Ishikawa (cell line): ENCODE measurements around the gene TNFRSF4.

Source experiments
- MAX ChIP-seq: IDR thresholded peaks from 2 replicates; pipeline ENCODE4 v1.6.1; 2012
- REST ChIP-seq: IDR thresholded peaks from 2 replicates; pipeline ENCODE4 v1.6.1; 2012; ENCODE audit warnings: low read depth, mild to moderate bottlenecking
- USF1 ChIP-seq: IDR thresholded peaks from 2 replicates; pipeline ENCODE4 v1.6.1; 2012

GRCh38 chr1:1233567-1233892 lies 19.6 kb upstream of the TNFRSF4 start:
- TF ChIP-seq REST (no peak), MAX (no peak), USF1 (no peak)
